Measurements from ENCODE around the gene NDUFAF4.
A peak's percentile ranks its signal among the peaks of the same experiment; 100 is the strongest.
"Not testable (repeated sequence)": the region's sequence is repeated elsewhere in the genome, so short reads cannot be mapped to it uniquely, and the experiment has no call there.

NDUFAF4 gene

DNA sequence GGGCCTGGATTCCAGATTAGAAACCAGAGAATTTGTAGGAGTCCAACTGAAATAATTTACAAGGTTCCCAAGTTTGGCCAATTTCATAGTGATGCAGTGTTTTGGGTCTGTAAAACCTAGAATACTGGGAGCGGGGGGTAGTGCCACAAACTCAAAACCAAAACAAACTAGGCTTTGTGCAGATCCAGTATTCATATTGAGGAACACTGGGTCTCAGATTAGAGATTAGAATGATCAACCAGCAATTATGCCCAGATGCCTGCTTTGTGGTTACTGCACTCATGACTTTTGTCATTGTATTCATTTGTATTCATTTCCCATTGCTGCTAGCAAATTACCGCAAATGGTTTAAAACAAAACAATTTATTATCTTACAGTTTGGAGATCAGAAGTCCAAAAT, 3.2 kb upstream of the NDUFAF4 start:
- Histone ChIP-seq H3K27ac (no peak overlapping the region), H3K4me3 (no peak overlapping the region)
- TF ChIP-seq, protein P1, sequence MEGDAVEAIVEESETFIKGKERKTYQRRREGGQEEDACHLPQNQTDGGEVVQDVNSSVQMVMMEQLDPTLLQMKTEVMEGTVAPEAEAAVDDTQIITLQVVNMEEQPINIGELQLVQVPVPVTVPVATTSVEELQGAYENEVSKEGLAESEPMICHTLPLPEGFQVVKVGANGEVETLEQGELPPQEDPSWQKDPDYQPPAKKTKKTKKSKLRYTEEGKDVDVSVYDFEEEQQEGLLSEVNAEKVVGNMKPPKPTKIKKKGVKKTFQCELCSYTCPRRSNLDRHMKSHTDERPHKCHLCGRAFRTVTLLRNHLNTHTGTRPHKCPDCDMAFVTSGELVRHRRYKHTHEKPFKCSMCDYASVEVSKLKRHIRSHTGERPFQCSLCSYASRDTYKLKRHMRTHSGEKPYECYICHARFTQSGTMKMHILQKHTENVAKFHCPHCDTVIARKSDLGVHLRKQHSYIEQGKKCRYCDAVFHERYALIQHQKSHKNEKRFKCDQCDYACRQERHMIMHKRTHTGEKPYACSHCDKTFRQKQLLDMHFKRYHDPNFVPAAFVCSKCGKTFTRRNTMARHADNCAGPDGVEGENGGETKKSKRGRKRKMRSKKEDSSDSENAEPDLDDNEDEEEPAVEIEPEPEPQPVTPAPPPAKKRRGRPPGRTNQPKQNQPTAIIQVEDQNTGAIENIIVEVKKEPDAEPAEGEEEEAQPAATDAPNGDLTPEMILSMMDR (IDR thresholded peaks at IDR 0.05), result no peak
- no peak for DNase-seq (ENCODE audit: low spot score)

DNA sequence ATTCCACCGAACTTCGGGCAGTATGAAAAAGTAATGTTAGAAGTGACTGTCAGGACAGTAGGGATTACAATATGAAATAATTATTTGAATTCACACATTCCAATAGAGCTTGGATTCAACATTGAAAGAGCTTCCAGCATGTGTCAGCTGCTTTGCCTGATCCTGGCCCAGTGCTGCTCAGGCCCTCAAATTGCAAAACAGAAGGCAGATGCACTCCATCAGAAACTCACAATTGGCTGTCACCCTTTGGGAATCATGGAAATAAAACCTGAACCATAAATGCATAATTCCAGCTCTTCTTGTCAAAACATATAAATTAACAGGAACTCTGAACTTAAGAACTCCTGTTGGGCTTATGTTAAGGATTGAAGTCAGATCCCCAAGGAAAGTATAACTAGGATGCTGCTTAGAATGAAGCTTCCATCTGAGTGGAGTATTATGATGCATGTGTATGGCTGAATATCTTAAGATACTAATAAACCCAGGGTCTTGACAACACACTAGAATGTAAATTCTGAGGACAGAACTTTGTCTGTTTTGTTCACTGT, 1.8 kb upstream of the NDUFAF4 start:
- no peak for DNase-seq (ENCODE audit: low spot score)
- Histone ChIP-seq H3K27ac (no peak overlapping the region), H3K4me3 (no peak overlapping the region)
- TF ChIP-seq, protein P1 (IDR thresholded peaks at IDR 0.05), result no peak

DNA sequence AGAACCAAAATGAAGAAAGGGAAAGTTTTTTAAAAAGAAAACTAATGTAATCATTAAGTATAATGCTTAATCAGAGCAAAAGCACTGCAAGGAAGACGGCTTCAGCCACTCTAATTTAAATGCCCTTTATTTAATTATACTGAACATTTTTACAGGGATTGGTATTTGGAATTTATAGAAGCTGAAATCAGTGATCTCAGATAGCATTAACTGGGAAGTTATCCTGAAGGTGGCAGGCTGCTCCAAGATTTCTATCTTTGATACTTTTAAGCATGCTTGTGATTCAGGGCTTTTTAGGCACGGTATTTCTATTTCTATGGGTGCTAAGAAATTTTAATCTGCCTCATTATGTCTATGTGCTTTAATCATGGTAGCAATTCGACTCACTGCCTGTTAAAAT, 1.3 kb upstream of the NDUFAF4 start:
- no peak for DNase-seq (ENCODE audit: low spot score)
- Histone ChIP-seq H3K27ac (peak overlapping the region; percentile 40 to 90), H3K4me3 (peak overlapping the region; percentile 95)
- TF ChIP-seq, protein P1 (IDR thresholded peaks at IDR 0.05), result no peak

DNA sequence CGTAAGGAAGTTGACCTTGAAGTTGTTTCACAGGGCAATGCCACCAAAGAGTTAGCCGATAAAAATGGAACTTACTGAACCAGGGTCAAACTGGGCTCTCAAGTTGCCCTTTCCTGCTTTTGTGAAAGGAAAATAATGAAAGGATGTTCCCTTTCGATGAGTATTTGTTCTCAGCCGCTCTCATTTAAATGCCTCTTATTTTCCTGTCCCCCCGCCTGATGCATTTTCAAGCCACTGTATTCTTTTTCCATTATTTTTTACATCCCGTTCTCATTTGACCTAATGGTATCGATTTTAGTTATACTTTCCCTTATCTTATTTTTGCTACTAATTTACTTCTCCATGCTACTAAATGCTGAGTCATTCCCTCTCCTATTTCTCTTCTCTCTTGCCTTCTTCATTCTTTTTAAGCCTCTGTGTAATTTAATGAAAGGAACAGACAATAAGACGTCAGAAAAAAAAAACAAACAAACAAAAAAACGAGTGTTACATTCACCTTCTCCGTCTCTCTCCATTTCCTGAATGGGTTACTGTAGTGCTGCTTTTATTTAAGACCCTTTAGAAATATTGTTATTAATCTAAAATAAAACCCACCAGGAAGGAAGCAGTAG, 655 bp upstream of the NDUFAF4 start:
- H3K4me3 ChIP-seq, result peak overlapping the region; percentile 95
- peak overlapping the region; percentile 90 to 95 for H3K27ac ChIP-seq
- TF ChIP-seq, protein P1 (IDR thresholded peaks at IDR 0.05), result no peak
- DNase-seq (ENCODE audit: low spot score), result no peak

DNA sequence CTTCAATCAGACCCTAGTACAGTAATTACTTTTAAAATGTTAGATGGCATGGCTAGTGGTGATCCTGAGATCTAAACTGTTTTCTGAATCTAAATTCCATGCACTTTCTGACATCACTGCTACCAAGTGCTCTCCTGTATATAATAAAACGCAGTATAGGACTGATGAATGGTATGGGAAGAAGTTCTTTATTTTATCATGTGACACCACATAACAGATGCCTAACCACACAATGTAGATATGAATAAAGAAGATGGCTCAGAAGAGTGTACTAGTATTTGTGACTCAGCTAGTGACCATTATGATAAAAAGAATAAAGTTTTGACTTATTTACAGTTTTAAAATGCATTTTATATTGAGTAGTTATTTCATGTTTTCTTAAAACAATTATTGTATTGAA, 8.5 kb downstream of the NDUFAF4 start:
- Histone ChIP-seq H3K27ac (no peak overlapping the region), H3K4me3 (no peak overlapping the region)
- DNase-seq (ENCODE audit: low spot score), result no peak
- TF ChIP-seq, protein P1 (IDR thresholded peaks at IDR 0.05), result no peak

DNA sequence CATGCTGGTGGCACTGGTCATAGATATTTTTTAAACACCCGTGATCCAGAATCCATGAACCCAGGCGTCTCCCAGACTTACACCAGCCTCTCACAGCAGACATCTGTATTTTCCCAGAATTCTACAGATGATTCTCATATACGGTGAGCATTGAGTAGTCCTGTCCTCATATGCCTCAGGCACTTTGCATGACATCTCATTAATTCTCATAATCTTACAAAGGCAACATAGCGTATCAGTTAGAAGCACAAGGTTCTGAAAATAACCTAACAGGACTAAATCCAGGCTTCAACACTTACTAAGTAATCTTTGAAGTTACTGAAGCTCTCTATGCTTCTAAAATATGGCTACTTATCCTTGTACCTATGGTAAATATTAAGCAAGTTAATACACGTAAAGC, 8.9 kb downstream of the NDUFAF4 start:
- H3K4me3 ChIP-seq, result no peak overlapping the region
- H3K27ac ChIP-seq, result no peak overlapping the region
- no peak for DNase-seq (ENCODE audit: low spot score)
- TF ChIP-seq, protein P1 (IDR thresholded peaks at IDR 0.05), result no peak

DNA sequence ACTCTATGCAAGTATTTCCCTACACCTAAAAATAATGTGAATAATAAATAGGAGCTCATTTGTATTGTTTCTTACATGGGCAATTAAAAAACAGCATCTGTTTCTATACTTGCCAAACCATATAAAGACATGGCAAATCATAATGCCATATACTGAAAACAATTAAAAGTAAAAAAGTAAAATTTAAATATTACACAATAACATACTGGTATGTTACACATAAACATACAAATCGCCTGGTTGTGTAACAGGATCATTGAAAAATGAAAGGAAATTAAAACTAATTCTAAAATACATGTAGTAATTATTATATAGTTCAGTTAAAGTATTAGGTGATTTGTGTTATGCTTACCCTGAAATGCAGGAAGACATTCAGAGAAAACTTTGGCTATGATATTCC, 11.2 kb downstream of the NDUFAF4 start:
- DNase-seq (ENCODE audit: low spot score), result no peak
- Histone ChIP-seq H3K27ac (no peak overlapping the region), H3K4me3 (no peak overlapping the region)
- TF ChIP-seq, protein P1 (IDR thresholded peaks at IDR 0.05), result no peak

DNA sequence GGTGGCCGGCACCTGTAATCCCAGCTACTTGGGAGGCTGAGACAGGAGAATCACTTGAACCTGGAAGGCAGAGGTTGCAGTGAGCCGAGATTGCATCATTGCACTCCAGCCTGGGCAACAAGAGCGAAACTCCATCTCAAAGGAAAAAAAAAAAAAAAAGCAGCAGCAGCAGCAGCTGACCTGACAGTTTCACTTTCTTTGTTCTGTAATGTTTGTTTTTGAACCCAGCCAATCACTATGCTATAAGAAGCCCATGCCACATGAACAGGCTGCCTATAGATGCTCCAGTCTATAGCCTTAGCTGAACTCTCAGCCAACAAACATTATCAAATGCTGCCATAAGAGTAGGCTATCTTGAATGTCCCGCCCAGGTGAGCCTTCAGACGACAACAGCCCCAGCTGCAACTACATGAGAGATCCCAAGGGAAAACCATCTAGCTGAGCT, 12.5 kb downstream of the NDUFAF4 start:
- not testable (repeated sequence) for H3K27ac ChIP-seq; DNase-seq (ENCODE audit: low spot score); H3K4me3 ChIP-seq

All from coronary artery (tissue), 2 donors.